ENCODE results near the gene VPS18.

The VPS18 gene

DNA sequence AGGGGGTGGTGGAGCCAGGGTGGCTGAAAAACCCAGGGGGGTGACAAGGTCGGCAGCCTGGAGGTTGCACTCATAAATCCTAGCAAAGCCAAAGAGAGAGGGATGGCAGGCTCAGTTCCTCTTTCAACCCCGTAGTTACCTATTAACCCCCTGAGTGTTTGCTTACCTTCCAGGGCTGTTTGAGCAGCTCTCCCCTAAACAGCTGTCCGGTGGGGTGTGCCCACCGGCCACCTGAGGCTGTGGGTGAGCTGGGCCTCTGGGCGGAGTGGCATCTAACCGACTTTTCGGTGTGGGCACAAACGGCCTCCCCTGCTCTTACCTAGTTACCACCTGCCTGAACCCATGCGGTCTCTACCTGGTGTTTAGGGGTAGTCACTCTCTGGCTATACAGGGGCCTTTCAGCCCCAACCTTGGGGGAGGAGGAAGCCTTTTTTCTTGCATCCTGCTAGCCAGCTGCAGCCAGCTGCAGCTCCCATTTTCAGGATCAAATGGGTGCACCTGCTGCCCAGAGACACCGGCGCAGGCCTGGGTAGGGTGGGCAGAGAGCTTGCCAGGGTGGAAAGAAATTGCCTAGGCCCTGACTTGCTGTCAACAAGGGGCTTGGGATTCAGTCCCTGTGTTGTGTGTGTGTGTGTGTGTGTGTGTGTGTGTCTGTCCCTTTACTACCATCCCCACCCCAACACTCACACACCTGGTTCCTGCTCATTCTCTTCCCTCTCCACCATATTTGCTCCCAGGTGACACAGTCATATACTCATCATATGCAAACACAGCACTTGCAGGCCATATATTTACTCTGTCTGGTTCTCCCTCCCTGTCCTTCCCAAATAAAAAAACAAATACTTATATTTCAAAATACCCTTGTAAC, 38.6 kb downstream of the VPS18 start:
- TF ChIP-seq, protein P1, sequence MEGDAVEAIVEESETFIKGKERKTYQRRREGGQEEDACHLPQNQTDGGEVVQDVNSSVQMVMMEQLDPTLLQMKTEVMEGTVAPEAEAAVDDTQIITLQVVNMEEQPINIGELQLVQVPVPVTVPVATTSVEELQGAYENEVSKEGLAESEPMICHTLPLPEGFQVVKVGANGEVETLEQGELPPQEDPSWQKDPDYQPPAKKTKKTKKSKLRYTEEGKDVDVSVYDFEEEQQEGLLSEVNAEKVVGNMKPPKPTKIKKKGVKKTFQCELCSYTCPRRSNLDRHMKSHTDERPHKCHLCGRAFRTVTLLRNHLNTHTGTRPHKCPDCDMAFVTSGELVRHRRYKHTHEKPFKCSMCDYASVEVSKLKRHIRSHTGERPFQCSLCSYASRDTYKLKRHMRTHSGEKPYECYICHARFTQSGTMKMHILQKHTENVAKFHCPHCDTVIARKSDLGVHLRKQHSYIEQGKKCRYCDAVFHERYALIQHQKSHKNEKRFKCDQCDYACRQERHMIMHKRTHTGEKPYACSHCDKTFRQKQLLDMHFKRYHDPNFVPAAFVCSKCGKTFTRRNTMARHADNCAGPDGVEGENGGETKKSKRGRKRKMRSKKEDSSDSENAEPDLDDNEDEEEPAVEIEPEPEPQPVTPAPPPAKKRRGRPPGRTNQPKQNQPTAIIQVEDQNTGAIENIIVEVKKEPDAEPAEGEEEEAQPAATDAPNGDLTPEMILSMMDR (IDR thresholded peaks at IDR 0.05; ENCODE audit: low read depth, low read length) = no peak
- Histone ChIP-seq H3K27me3 (ENCODE audit: insufficient read depth, low read depth, severe bottlenecking) (no peaks in the 10 kb centered on the region), H3K4me3 (ENCODE audit: low read depth, low read length) (no peak overlapping the region), H3K36me3 (peaks cover 20% of the 10 kb centered on the region), H3K27ac (no peak overlapping the region), H3K9me3 (ENCODE audit: severe bottlenecking) (no peaks in the 10 kb centered on the region)
- no peak for DNase-seq

DNA sequence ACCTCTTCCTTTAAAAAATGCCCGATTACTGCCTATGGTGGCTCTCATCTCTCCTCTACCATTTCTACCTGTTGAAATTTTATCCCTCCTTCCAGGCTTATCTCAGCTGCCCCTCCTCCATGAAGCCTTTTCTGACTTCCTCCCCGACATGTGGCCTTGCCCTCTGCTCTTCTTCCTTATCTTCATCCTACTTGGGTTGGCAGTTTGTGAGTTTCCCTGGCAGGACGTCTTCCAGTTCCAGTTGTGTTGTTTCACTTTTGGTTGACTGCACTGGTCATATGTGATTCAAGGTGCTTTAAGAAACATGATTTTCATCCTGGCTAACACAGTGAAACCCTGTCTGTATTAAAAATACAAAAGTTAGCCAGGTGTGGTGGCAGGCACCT, 39.3 kb downstream of the VPS18 start:
- H3K9me3 ChIP-seq (ENCODE audit: severe bottlenecking) = no peaks in the 10 kb centered on the region
- no peak overlapping the region for H3K27ac ChIP-seq
- no peaks in the 10 kb centered on the region for H3K27me3 ChIP-seq (ENCODE audit: insufficient read depth, low read depth, severe bottlenecking)
- peaks cover 23% of the 10 kb centered on the region for H3K36me3 ChIP-seq
- TF ChIP-seq, protein P1 (IDR thresholded peaks at IDR 0.05; ENCODE audit: low read depth, low read length) = no peak
- no peak for DNase-seq
- H3K4me3 ChIP-seq (ENCODE audit: low read depth, low read length) = no peak overlapping the region

DNA sequence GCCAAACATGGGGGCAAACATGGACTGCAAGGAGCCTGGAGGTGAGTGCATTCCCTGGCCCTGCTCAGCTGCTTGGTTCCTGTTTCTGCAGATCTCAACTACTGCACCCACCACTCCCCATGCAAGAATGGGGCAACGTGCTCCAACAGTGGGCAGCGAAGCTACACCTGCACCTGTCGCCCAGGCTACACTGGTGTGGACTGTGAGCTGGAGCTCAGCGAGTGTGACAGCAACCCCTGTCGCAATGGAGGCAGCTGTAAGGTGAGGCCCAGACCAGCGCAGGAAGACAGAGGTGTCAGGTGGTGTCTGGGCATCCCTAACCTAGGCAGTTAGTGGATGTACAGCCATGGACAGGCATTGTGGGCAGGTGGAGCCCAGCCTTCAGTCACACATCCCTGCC, 40.2 kb downstream of the VPS18 start:
- H3K9me3 ChIP-seq (ENCODE audit: severe bottlenecking) = no peaks in the 10 kb centered on the region
- DNase-seq = no peak
- H3K27me3 ChIP-seq (ENCODE audit: insufficient read depth, low read depth, severe bottlenecking) = no peaks in the 10 kb centered on the region
- no peak overlapping the region for H3K4me3 ChIP-seq (ENCODE audit: low read depth, low read length)
- TF ChIP-seq, protein P1 (IDR thresholded peaks at IDR 0.05; ENCODE audit: low read depth, low read length) = no peak
- no peak overlapping the region for H3K27ac ChIP-seq
- H3K36me3 ChIP-seq = peaks cover 23% of the 10 kb centered on the region

DNA sequence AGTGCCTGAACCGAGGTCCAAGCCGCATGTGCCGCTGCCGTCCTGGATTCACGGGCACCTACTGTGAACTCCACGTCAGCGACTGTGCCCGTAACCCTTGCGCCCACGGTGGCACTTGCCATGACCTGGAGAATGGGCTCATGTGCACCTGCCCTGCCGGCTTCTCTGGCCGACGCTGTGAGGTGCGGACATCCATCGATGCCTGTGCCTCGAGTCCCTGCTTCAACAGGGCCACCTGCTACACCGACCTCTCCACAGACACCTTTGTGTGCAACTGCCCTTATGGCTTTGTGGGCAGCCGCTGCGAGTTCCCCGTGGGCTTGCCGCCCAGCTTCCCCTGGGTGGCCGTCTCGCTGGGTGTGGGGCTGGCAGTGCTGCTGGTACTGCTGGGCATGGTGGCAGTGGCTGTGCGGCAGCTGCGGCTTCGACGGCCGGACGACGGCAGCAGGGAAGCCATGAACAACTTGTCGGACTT, 42.0 kb downstream of the VPS18 start:
- Histone ChIP-seq H3K36me3 (peaks cover 23% of the 10 kb centered on the region), H3K9me3 (ENCODE audit: severe bottlenecking) (no peaks in the 10 kb centered on the region), H3K27me3 (ENCODE audit: insufficient read depth, low read depth, severe bottlenecking) (no peaks in the 10 kb centered on the region), H3K27ac (no peak overlapping the region), H3K4me3 (ENCODE audit: low read depth, low read length) (no peak overlapping the region)
- no peak for DNase-seq
- TF ChIP-seq, protein P1 (IDR thresholded peaks at IDR 0.05; ENCODE audit: low read depth, low read length) = no peak

DNA sequence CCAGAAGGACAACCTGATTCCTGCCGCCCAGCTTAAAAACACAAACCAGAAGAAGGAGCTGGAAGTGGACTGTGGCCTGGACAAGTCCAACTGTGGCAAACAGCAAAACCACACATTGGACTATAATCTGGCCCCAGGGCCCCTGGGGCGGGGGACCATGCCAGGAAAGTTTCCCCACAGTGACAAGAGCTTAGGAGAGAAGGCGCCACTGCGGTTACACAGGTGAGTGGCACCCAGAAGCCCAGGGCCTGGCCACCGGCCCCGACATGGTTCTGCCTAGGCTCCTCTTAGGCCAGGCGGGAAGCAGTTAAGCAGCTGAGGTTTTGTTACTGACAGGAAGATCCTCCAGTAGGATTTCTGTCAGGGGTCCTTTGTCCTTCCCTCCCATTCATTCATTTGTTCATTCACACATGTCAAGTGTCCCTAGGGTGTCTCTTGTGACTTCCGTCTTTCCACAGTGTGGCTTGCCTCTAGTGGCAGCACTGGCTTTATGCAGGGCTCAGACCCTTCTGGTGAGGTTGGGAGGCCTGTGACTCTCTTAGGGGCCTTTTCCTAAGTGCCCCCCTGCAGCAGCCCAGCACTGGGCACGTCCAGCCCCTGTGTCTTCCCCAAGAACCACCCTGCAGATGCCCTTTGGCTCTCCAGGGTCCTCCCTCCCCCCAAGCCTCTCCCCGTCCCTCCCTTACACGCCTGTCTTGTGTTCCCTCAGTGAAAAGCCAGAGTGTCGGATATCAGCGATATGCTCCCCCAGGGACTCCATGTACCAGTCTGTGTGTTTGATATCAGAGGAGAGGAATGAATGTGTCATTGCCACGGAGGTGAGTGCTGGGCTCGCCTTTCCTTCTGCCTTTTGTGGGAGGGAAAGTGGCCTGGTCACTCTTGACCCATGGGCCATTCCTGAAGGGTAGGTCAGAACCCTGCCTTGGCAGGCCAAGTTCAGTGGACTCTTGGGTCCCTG, 42.7 kb downstream of the VPS18 start:
- TF ChIP-seq, protein P1 (IDR thresholded peaks at IDR 0.05; ENCODE audit: low read depth, low read length) = no peak
- Histone ChIP-seq H3K4me3 (ENCODE audit: low read depth, low read length) (no peak overlapping the region), H3K36me3 (peaks cover 21% of the 10 kb centered on the region), H3K27ac (no peak overlapping the region), H3K9me3 (ENCODE audit: severe bottlenecking) (no peaks in the 10 kb centered on the region), H3K27me3 (ENCODE audit: insufficient read depth, low read depth, severe bottlenecking) (no peaks in the 10 kb centered on the region)
- no peak for DNase-seq

Data from WERI-Rb-1 (cell line).